22Rv1 (cell line): Measurements from ENCODE around the gene SCYGR1.

Source experiments
- H3K27ac ChIP-seq: fragments of 450-650 bp; 2 replicates; pipeline ENCODE4 v1.5.1; 2017
- CTCF ChIP-seq: fragments of 450-650 bp; IDR thresholded peaks from 2 replicates; pipeline ENCODE4 v1.5.1; 2017; ENCODE audit warnings: mild to moderate bottlenecking
- ZFX ChIP-seq: fragments of 450-650 bp; IDR thresholded peaks from 2 replicates; pipeline ENCODE4 v1.6.1; 2017; ENCODE audit warnings: antibody characterized with exemption, borderline replicate concordance

Gene SCYGR1

DNA sequence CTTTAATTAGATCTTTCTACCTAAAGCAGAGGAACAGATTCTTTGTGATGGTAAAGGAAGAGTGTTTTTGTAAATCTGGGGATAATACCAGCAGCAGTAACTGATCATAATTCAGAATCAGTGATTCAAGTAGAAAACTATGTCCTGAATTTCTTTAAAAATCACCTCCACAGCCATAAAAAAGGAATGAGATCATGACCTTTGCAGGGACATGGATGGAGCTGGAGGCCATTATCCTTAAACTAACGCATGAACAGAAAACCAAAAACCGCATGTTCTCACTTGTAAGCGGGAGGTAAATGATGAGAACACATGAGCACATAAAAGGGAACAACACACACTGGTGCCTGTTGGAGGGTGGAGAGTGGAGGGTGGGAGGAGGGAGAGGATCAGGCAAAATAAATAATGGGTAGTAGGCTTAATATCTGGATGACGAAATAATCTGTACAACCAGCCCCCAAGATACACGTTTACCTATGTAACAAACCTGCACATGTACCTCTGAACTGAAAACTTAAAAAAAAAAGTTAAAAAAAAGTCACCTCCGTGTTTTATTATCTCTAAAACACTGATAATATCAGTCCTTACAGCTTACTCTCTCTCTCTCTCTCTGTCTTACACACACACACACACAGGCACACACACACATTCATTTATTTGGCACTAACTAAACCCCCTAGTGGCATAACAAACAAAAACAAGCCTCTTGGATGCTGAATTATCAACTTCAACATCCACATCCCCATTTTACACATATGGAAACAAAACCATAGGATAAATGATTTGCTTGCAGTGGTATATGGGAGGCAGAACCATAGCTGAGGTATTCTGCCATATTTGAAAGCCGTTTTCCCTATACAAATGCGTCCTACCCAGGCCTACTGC, 10.0 kb downstream of the SCYGR1 start:
- no peak overlapping the region for H3K27ac ChIP-seq
- TF ChIP-seq CTCF = no peak

DNA sequence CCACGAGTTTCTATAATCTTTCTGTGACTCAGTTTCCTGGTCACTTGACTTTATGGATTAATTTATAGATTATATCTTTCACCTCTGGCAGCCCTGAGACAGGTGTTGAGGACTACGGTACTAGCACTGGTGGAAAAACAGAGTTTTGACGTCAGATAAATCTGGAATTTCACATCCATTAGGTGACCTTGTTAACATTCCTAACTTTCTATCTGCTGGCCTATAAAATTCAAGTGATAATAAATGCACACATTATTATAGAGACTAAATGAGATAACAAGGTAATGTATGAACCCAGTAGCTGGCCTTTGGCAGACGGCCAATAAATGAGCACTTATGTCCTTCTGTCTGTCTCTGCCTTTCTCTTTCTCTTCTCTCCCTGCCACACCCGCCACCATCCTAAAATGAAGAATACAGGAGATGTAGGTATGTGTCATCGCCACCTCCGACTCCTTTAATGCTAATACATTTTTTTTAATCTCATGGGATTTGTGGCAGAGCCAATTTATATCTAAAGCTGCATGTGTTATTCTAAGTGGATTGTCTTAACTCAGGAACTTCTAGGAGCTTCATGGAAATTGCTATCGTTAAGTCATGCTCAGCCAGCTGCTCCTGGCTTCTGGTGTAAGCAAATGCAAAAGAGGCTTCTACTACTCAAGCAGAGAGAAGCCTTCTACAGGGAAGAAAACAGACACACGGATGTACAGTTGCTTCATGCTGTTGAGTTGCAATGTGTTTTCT, 10.9 kb downstream of the SCYGR1 start:
- TF ChIP-seq ZFX (no peak), CTCF (no peak)
- no peak overlapping the region for H3K27ac ChIP-seq

- H3K27ac ChIP-seq = no peak overlapping the region
These were observed 13.6 kb downstream of the SCYGR1 start for GRCh38 chr2:227374158-227374557.

GRCh38 chr2:227373389-227373788, 14.4 kb downstream of the SCYGR1 start:
- TF ChIP-seq CTCF = no peak
- TF ChIP-seq ZFX = no peak
- H3K27ac ChIP-seq = no peak overlapping the region

More at GRCh38 chr2:227374158-227374557, 13.6 kb downstream of the SCYGR1 start:
- no peak for TF ChIP-seq CTCF
- no peak for TF ChIP-seq ZFX

DNA sequence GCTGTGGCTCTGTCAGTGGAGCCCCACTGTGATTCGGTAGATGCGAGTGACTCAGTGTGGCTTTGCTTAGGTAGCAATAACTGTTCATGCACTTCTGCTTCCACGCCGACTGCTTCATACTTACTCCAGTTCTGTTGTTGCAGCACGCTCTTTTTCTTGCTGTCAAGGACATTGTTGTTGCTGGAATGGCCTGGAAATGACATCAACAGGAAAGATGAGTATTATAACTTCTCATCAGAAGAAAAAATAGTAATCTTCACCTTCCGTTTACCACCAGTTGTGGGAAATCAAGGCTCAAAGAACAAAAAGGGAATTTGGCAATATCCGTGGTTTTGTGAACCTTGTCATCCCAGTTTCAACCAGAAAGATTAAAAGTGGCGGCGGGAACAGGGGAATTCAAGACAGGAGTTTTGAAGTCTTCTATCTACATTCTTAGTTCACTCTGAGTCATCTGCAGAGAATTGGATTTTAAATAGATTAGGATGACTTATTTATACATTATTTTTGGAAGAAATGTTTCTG, 16.9 kb downstream of the SCYGR1 start:
- H3K27ac ChIP-seq = no peak overlapping the region
- no peak for TF ChIP-seq CTCF
- no peak for TF ChIP-seq ZFX

DNA sequence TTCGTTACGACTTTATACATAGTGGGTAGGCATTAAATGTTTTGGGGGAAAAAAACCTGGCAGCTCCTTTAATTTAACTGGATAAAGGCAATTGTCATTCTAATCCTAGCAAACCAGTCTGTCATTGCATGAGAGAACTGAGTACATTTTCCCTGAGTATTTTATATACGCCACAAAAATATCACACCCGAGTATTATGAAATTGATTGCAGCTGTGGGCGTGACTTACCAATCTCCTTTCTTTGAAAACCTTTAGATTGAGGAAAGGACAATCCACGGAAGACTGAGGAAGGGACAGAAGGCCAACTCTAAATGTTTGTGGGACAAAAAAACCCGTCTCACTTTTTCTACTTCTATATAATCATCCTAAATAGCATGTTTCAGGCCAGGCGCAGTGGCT, 17.7 kb downstream of the SCYGR1 start:
- H3K27ac ChIP-seq = no peak overlapping the region
- TF ChIP-seq ZFX (no peak), CTCF (no peak)

DNA sequence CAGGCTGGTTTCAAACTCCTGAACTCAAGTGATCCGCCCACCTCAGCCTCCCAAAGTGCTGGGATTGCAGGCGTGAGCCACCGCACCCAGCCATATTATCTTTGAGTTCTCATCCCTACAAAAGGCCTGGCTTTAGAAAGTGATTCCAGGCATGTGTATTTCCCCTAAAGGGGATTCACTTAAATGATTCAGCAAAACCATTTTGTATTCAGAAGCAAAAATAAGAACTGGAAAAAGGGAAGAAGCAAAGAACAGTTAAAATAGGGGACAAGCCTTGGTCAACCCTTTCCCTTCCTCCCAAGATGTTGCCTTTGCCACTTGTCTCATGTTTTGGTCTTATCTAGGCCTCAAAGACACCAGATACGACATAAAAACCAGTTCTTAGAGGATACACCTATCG, 19.2 kb downstream of the SCYGR1 start:
- TF ChIP-seq ZFX (no peak), CTCF (no peak)
- H3K27ac ChIP-seq = no peak overlapping the region
